ENCODE results near the gene PLVAP.

Gene PLVAP

GRCh38 chr19:17336872-17337674 is 40.1 kb downstream of the PLVAP start, which contains the start of gene GTPBP3:
Gene GTPBP3, plus strand, starts transcription at chr19:17337553. Its CDS starts 59 bp downstream, at chr19:17337612.
- DNase-seq (ENCODE audit: insufficient read length, low spot score) (peak; percentile 98), FAIRE-seq (peak; percentile 96)

- no peak for DNase-seq (ENCODE audit: insufficient read length, low spot score)
- FAIRE-seq, result no peak
Observed at GRCh38 chr19:17335575-17335974, 41.6 kb downstream of the PLVAP start.

GRCh38 chr19:17334414-17335409 is 42.4 kb downstream of the PLVAP start, which contains the start of gene ANO8:
Gene ANO8, minus strand, starts transcription at chr19:17334855. Its CDS starts 185 bp downstream, at chr19:17334670.
- peak; percentile 95 for DNase-seq (ENCODE audit: insufficient read length, low spot score)
- FAIRE-seq, result peak; percentile 93

GRCh38 chr19:17333611-17334413 is 43.3 kb downstream of the PLVAP start:
- FAIRE-seq (no peak), DNase-seq (ENCODE audit: insufficient read length, low spot score) (no peak)

- no peak for FAIRE-seq
- peak; percentile 48 for DNase-seq (ENCODE audit: insufficient read length, low spot score)
Observed at GRCh38 chr19:17332677-17333581, 44.2 kb downstream of the PLVAP start.

- DNase-seq (ENCODE audit: insufficient read length, low spot score), result no peak
- FAIRE-seq, result no peak
Observed at GRCh38 chr19:17332360-17332676, 44.8 kb downstream of the PLVAP start.

GRCh38 chr19:17331045-17331558 is 46.0 kb downstream of the PLVAP start:
- no peak for DNase-seq (ENCODE audit: insufficient read length, low spot score)
- FAIRE-seq, result peak; percentile 57

- FAIRE-seq (no peak), DNase-seq (ENCODE audit: insufficient read length, low spot score) (no peak)
Observed at GRCh38 chr19:17330262-17331044, 46.7 kb downstream of the PLVAP start.

GRCh38 chr19:17329366-17330261 is 47.5 kb downstream of the PLVAP start:
- DNase-seq (ENCODE audit: insufficient read length, low spot score) (no peak), FAIRE-seq (no peak)

- DNase-seq (ENCODE audit: insufficient read length, low spot score), result no peak
- FAIRE-seq, result no peak
Observed at GRCh38 chr19:17328517-17329365, 48.4 kb downstream of the PLVAP start.

- FAIRE-seq (no peak), DNase-seq (ENCODE audit: insufficient read length, low spot score) (no peak)
Observed at GRCh38 chr19:17327654-17328516, 49.3 kb downstream of the PLVAP start.

- FAIRE-seq (no peak), DNase-seq (ENCODE audit: insufficient read length, low spot score) (no peak)
Observed at GRCh38 chr19:17327068-17327653, 50.0 kb downstream of the PLVAP start.

GRCh38 chr19:17326595-17326966 is 50.6 kb downstream of the PLVAP start:
- DNase-seq (ENCODE audit: insufficient read length, low spot score) (no peak), FAIRE-seq (no peak)

- DNase-seq (ENCODE audit: insufficient read length, low spot score) (no peak), FAIRE-seq (no peak)
Observed at GRCh38 chr19:17325881-17326594, 51.1 kb downstream of the PLVAP start.

- FAIRE-seq (no peak), DNase-seq (ENCODE audit: insufficient read length, low spot score) (no peak)
Observed at GRCh38 chr19:17325133-17325532, 52.0 kb downstream of the PLVAP start.
